NCI-H146 (cell line): ENCODE results near the gene OR2W3.

ENCODE experiments used
- DNase-seq: peaks from one replicate; lab custom pipeline; 2025; lab: John Stamatoyannopoulos, UW

Gene OR2W3

GRCh38 chr1:247919952-247920351 is 24.6 kb downstream of the OR2W3 start, which contains the start of gene OR2T8:
Gene OR2T8 (plus strand): TSS chr1:247920252. CDS start chr1:247921018, 766 bp downstream.
- no peak for DNase-seq

GRCh38 chr1:247923941-247924340 is 28.6 kb downstream of the OR2W3 start:
- DNase-seq = no peak

- no peak for DNase-seq
Observed at GRCh38 chr1:247924868-247925267, 29.5 kb downstream of the OR2W3 start, which contains the start of gene OR2AJ1. Gene OR2AJ1 (plus strand): TSS chr1:247924889. CDS start chr1:247933769, 8,880 bp downstream.

- DNase-seq = no peak
Observed at GRCh38 chr1:247933989-247934388, 38.6 kb downstream of the OR2W3 start.

GRCh38 chr1:247935781-247936180 is 40.4 kb downstream of the OR2W3 start:
- no peak for DNase-seq

GRCh38 chr1:247936415-247936814 is 41.0 kb downstream of the OR2W3 start:
- no peak for DNase-seq

GRCh38 chr1:247936965-247937734 is 41.8 kb downstream of the OR2W3 start:
- peak; percentile 44 for DNase-seq

GRCh38 chr1:247942624-247943023 is 47.2 kb downstream of the OR2W3 start:
- no peak for DNase-seq
